OCI-LY1 (cell line): ENCODE measurements around the gene HBG1.

Experiments
- H2AFZ ChIP-seq: fragments of 200-600 bp; sonication (generic), shearing (Covaris generic); 2 replicates; pipeline ENCODE4 v1.6.0; 2014; ENCODE audit warnings: antibody characterized with exemption, mild to moderate bottlenecking, low read length
- H3F3A ChIP-seq: fragments of 200-600 bp; sonication (generic), shearing (Covaris generic); 2 replicates; pipeline ENCODE4 v1.6.0; 2014; ENCODE audit warnings: mild to moderate bottlenecking, antibody characterized with exemption, low read length, moderate library complexity; ENCODE audit not compliant: insufficient read depth
- H3K27ac ChIP-seq: fragments of 200-600 bp; sonication (generic); 2 replicates; pipeline ENCODE4 v1.5.1; 2014; ENCODE audit warnings: low read length, mixed run types, mild to moderate bottlenecking, low read depth; ENCODE audit not compliant: poor library complexity, severe bottlenecking
- H3K27me3 ChIP-seq: fragments of 200-600 bp; sonication (generic); 2 replicates; pipeline ENCODE4 v1.6.0; 2014; ENCODE audit warnings: antibody characterized with exemption, mild to moderate bottlenecking, low read length, moderate library complexity; ENCODE audit not compliant: insufficient read depth
- H3K36me3 ChIP-seq: fragments of 200-600 bp; sonication (generic); 2 replicates; pipeline ENCODE4 v1.6.1; 2014; ENCODE audit warnings: mild to moderate bottlenecking, antibody characterized with exemption, low read length, moderate library complexity, mixed read lengths; ENCODE audit not compliant: insufficient read depth
- H3K4me1 ChIP-seq: fragments of 200-600 bp; sonication (generic); 2 replicates; pipeline ENCODE4 v1.5.1; 2014; ENCODE audit warnings: mild to moderate bottlenecking, low read length, moderate library complexity; ENCODE audit not compliant: insufficient read depth, severe bottlenecking
- H3K4me2 ChIP-seq: fragments of 200-600 bp; sonication (generic), shearing (Covaris generic); 2 replicates; pipeline ENCODE4 v1.6.1; 2014; ENCODE audit warnings: low read length
- H3K4me3 ChIP-seq: fragments of 200-600 bp; sonication (generic); 2 replicates; pipeline ENCODE4 v1.5.1; 2014; ENCODE audit warnings: low read length, low read depth, mild to moderate bottlenecking, mixed read lengths; ENCODE audit not compliant: poor library complexity, severe bottlenecking
- H3K79me2 ChIP-seq: fragments of 200-600 bp; shearing (Covaris generic); 2 replicates; pipeline ENCODE4 v1.6.1; 2016; ENCODE audit warnings: mixed run types, low read length, mixed read lengths; ENCODE audit not compliant: insufficient read depth
- H3K9ac ChIP-seq: fragments of 200-600 bp; sonication (generic), shearing (Covaris generic); 2 replicates; pipeline ENCODE4 v1.6.1; 2014; ENCODE audit warnings: mild to moderate bottlenecking, low read length, mixed read lengths
- H3K9me2 ChIP-seq: fragments of 200-600 bp; sonication (generic), shearing (Covaris generic); 2 replicates; pipeline ENCODE4 v1.6.1; 2014; ENCODE audit warnings: low read depth, mild to moderate bottlenecking, low read length, mixed read lengths
- H3K9me3 ChIP-seq: fragments of 200-600 bp; shearing (Covaris generic); 2 replicates; pipeline ENCODE4 v1.6.1; 2014; ENCODE audit warnings: low read length, mixed read lengths
- H4K20me1 ChIP-seq: fragments of 200-600 bp; sonication (generic), shearing (Covaris generic); 2 replicates; pipeline ENCODE4 v1.6.0; 2016; ENCODE audit warnings: mild to moderate bottlenecking, low read length; ENCODE audit not compliant: insufficient read depth
- EZH2 ChIP-seq: fragments of 200-600 bp; sonication (generic), shearing (Covaris generic); IDR thresholded peaks from 2 replicates; pipeline ENCODE4 v1.8.0; 2017; ENCODE audit warnings: borderline replicate concordance, mixed run types, mild to moderate bottlenecking, antibody characterized with exemption, low read length, moderate library complexity, mixed read lengths
- TF ChIP-seq, protein P1 (sequence below): fragments of 200-600 bp; sonication (generic), shearing (Covaris generic); IDR thresholded peaks from 2 replicates; pipeline ENCODE4 v1.5.1; 2017; ENCODE audit warnings: mild to moderate bottlenecking, antibody characterized with exemption, low read length, moderate library complexity, mixed read lengths

Gene HBG1

DNA sequence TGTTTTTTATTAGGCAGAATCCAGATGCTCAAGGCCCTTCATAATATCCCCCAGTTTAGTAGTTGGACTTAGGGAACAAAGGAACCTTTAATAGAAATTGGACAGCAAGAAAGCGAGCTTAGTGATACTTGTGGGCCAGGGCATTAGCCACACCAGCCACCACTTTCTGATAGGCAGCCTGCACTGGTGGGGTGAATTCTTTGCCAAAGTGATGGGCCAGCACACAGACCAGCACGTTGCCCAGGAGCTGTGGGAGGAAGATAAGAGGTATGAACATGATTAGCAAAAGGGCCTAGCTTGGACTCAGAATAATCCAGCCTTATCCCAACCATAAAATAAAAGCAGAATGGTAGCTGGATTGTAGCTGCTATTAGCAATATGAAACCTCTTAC lies 24.2 kb downstream of the HBG1 start:
- Histone ChIP-seq H3K36me3 (no peaks in the 10 kb centered on the region), H3K9ac (no peak overlapping the region), H2AFZ (no peak overlapping the region), H3K27ac (no peak overlapping the region), H3K27me3 (no peaks in the 10 kb centered on the region), H3K9me2 (no peaks in the 10 kb centered on the region), H3K4me3 (no peak overlapping the region), H4K20me1 (no peaks in the 10 kb centered on the region), H3F3A (no peaks in the 10 kb centered on the region), H3K4me1 (no peaks in the 10 kb centered on the region), H3K4me2 (no peak overlapping the region), H3K9me3 (no peaks in the 10 kb centered on the region), H3K79me2 (no peaks in the 10 kb centered on the region)
- TF ChIP-seq, protein P1, sequence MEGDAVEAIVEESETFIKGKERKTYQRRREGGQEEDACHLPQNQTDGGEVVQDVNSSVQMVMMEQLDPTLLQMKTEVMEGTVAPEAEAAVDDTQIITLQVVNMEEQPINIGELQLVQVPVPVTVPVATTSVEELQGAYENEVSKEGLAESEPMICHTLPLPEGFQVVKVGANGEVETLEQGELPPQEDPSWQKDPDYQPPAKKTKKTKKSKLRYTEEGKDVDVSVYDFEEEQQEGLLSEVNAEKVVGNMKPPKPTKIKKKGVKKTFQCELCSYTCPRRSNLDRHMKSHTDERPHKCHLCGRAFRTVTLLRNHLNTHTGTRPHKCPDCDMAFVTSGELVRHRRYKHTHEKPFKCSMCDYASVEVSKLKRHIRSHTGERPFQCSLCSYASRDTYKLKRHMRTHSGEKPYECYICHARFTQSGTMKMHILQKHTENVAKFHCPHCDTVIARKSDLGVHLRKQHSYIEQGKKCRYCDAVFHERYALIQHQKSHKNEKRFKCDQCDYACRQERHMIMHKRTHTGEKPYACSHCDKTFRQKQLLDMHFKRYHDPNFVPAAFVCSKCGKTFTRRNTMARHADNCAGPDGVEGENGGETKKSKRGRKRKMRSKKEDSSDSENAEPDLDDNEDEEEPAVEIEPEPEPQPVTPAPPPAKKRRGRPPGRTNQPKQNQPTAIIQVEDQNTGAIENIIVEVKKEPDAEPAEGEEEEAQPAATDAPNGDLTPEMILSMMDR, result no peak
- no peak for TF ChIP-seq EZH2

DNA sequence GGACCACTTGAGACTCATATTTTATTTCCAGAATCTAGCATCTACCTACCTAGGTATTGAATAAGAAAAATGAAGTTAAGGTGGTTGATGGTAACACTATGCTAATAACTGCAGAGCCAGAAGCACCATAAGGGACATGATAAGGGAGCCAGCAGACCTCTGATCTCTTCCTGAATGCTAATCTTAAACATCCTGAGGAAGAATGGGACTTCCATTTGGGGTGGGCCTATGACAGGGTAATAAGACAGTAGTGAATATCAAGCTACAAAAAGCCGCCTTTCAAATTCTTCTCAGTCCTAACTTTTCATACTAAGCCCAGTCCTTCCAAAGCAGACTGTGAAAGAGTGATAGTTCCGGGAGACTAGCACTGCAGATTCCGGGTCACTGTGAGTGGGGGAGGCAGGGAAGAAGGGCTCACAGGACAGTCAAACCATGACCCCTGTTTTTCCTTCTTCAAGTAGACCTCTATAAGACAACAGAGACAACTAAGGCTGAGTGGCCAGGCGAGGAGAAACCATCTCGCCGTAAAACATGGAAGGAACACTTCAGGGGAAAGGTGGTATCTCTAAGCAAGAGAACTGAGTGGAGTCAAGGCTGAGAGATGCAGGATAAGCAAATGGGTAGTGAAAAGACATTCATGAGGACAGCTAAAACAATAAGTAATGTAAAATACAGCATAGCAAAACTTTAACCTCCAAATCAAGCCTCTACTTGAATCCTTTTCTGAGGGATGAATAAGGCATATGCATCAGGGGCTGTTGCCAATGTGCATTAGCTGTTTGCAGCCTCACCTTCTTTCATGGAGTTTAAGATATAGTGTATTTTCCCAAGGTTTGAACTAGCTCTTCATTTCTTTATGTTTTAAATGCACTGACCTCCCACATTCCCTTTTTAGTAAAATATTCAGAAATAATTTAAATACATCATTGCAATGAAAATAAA lies 24.8 kb downstream of the HBG1 start:
- no peak overlapping the region for H3K9ac ChIP-seq
- H3F3A ChIP-seq, result no peaks in the 10 kb centered on the region
- no peaks in the 10 kb centered on the region for H3K9me3 ChIP-seq
- H3K9me2 ChIP-seq, result no peaks in the 10 kb centered on the region
- H3K36me3 ChIP-seq, result no peaks in the 10 kb centered on the region
- no peak overlapping the region for H2AFZ ChIP-seq
- H3K4me3 ChIP-seq, result no peak overlapping the region
- no peaks in the 10 kb centered on the region for H3K79me2 ChIP-seq
- no peak overlapping the region for H3K27ac ChIP-seq
- TF ChIP-seq, protein P1, result no peak
- TF ChIP-seq EZH2, result no peak
- H3K4me1 ChIP-seq, result no peaks in the 10 kb centered on the region
- H4K20me1 ChIP-seq, result no peaks in the 10 kb centered on the region
- no peak overlapping the region for H3K4me2 ChIP-seq
- H3K27me3 ChIP-seq, result no peaks in the 10 kb centered on the region

DNA sequence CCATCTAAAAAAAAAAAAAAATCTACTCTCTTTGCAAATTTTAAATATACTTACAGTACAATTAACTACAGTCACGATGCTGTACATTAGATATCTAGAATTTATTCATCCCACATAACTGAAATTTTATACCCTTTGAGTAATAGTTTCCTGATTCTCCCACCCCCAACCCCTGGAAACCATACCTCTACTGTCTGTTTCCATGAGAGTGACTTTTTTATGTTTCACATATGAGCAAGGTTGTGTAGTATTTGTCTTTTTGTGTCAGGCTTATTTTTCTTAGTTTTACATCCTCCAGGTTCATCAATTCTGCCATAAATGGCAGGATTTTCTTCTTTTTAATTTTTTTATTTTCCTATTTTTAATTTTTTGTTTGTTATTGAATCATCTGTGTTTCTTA lies 26.0 kb downstream of the HBG1 start:
- H3K9ac ChIP-seq, result no peak overlapping the region
- H3K4me1 ChIP-seq, result no peaks in the 10 kb centered on the region
- no peaks in the 10 kb centered on the region for H3K27me3 ChIP-seq
- TF ChIP-seq, protein P1, result no peak
- H3K4me2 ChIP-seq, result no peak overlapping the region
- no peak overlapping the region for H2AFZ ChIP-seq
- no peaks in the 10 kb centered on the region for H3F3A ChIP-seq
- no peaks in the 10 kb centered on the region for H3K79me2 ChIP-seq
- no peak overlapping the region for H3K4me3 ChIP-seq
- no peaks in the 10 kb centered on the region for H4K20me1 ChIP-seq
- H3K9me3 ChIP-seq, result no peaks in the 10 kb centered on the region
- H3K27ac ChIP-seq, result no peak overlapping the region
- H3K9me2 ChIP-seq, result no peaks in the 10 kb centered on the region
- H3K36me3 ChIP-seq, result no peaks in the 10 kb centered on the region
